Thymus (tissue), 11 donors: ENCODE results near the gene GDF11. TPM values are rescaled to one million over a fixed set of nuclear protein-coding genes. Genes with fewer than 3 reads are reported as not detected.

Source experiments
- DNase-seq, 9 donors: peaks; one replicate each; pipeline ENCODE4 v3.0.0-alpha.2; 2013; ENCODE audit warnings: low spot score in 9 of 9, low read depth in 6 of 9, missing footprints in 1 of 9
- H3K27ac ChIP-seq, 2 donors: one replicate each; pipeline ENCODE4 v1.5.1; 2013; ENCODE audit warnings: control low read depth in 1 of 2, low read depth in 1 of 2, low read length in 1 of 2, mild to moderate bottlenecking in 1 of 2, moderate library complexity in 1 of 2
- H3K27me3 ChIP-seq, 2 donors: one replicate each; pipeline ENCODE4 v1.5.1; 2013; ENCODE audit warnings: low read length in 1 of 2; ENCODE audit not compliant: control insufficient read depth in 2 of 2, insufficient read depth in 1 of 2
- H3K36me3 ChIP-seq, 2 donors: one replicate each; pipeline ENCODE4 v1.5.1; 2013; ENCODE audit warnings: low read length in 1 of 2, mild to moderate bottlenecking in 1 of 2, moderate library complexity in 1 of 2; ENCODE audit not compliant: control insufficient read depth in 2 of 2, insufficient read depth in 2 of 2
- H3K4me1 ChIP-seq, 2 donors: one replicate each; pipeline ENCODE4 v1.5.1; 2013; ENCODE audit warnings: low read length in 2 of 2; ENCODE audit not compliant: control insufficient read depth in 2 of 2, insufficient read depth in 2 of 2
- H3K4me3 ChIP-seq, 2 donors: one replicate each; pipeline ENCODE4 v1.5.1; 2013; ENCODE audit warnings: low read length in 2 of 2, control low read depth in 1 of 2, mild to moderate bottlenecking in 1 of 2
- H3K9me3 ChIP-seq, 2 donors: one replicate each; pipeline ENCODE4 v1.5.1; 2013; ENCODE audit warnings: low read length in 1 of 2, mild to moderate bottlenecking in 1 of 2; ENCODE audit not compliant: control insufficient read depth in 2 of 2, insufficient read depth in 1 of 2
- WGBS: extraction: QIAGEN DNeasy Blood & Tissue Kit; methylation state at CpG from one replicate; pipeline ENCODE4 v1.1.7; 2013; 5-methylcytosine and 5-hydroxymethylcytosine counted together
- polyA plus RNA-seq: library from polyadenylated mRNA; stranded (reverse); fragments of 200-250 nt; gene quantifications from one replicate; pipeline ENCODE4 v1.2.3, GENCODE V29; 2013
- total RNA-seq: library from RNA; stranded (reverse); fragments of 120-200 nt; gene quantifications from one replicate; pipeline ENCODE4 v1.2.4, GENCODE V29; 2013
- donor health status: healthy.

GDF11 gene
- total and polyA plus RNA-seq, 2 donors = 1.9 to 2.8 TPM

DNA sequence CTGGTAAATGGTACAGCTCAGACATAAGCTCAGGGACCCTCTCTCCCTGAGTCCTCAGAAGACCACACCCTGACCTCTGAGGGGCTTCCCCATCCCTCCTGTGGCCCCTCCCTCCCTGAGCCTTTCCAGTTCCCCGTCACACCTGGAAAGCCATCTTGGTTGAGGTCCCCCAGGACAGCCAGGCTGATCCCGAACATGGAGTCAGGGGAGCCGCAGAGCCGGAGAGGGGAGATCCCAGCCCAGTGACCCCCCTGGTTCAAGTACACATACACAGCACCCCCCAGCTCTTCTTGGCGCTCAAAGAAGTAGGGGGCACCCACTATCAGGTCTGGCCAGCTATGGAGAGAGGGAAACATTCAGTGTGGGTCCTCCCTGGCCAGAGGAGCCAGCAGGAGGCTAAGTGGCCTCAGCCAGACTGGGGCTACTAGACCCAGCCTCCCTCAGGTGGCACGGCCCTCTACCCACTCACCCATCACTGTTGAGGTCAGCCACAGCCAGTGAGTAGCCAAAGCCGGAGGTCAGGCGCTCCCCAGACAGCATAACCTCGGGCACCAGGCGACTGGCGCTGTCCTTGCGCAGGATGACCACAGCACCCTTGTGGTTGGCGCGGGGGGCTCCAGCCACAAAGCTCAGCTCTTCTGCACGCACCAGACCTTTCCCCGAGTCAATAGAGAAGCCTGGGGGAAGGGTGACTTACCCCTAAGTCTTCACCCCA, 44.5 kb upstream of the GDF11 start:
- Histone ChIP-seq H3K4me1 (no peaks in the 10 kb centered on the region), H3K9me3 (no peaks in the 10 kb centered on the region), H3K4me3 (no peak overlapping the region), H3K36me3 (no peaks in the 10 kb centered on the region), H3K27me3 (peaks cover 0 to 4% of the 10 kb centered on the region in 2 donors), H3K27ac (no peak overlapping the region)
- 96% methylated on average over 16 of the region's 16 CpGs for WGBS
- DNase-seq = no peak

DNA sequence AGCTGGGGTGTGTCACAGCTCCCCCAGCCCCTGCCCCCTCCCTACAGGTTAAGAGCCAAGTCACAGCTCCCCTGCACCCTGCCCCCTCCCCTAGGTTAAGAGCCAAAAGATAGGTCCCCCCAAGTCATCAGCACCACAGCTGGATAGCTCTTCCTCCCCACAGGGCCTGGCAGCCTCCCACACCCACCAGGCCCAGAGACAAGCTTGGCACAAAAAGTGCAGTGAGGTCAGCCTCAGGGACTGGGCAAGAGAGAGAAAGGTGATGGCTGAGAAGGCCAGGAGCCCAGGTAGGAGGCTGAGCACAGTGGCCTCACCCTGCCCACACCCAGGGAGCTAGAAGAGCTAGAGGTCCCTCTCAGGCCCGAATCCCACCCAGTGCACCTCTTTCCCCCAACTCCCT, 44.0 kb upstream of the GDF11 start:
- 100% methylated on average over 1 of the region's 1 CpG for WGBS
- no peak for DNase-seq

DNA sequence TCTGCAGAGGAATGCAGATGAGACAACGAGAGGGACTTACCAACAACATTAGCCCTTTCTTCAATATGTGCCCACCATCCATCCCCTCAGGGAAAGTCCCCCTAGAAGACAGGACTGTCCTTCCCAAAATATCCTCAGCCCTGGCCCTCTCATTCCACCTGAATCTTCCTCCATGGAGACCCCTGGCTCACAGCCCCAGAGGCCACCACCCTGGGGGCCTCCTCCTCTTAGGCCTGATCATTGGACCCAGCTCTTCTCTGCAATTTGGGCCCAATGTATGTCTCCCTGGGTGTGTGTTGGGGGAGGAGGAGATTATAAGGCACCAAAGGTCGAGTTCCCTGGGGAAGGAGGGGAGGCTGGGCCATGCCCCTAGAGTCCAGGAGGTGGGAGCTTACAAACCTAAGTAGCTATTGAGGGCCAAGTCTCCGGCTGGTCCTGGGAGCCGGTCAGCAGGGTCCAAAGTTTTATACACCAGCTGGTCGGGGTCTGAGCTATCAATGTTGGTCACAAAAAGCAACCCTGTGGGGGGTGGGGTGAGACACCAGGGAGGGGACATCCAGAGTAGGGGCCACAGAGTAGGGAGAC, 43.4 kb upstream of the GDF11 start:
- Histone ChIP-seq H3K9me3 (no peaks in the 10 kb centered on the region), H3K27ac (no peak overlapping the region), H3K27me3 (peaks cover 0 to 4% of the 10 kb centered on the region in 2 donors), H3K36me3 (no peaks in the 10 kb centered on the region), H3K4me3 (no peak overlapping the region), H3K4me1 (peaks cover 3 to 8% of the 10 kb centered on the region in 2 donors)
- no peak for DNase-seq
- WGBS = 91% methylated on average over 5 of the region's 5 CpGs

More for the DNA sequence above, 44.0 kb upstream of the GDF11 start:
- H3K4me1 ChIP-seq = peaks cover under 1 to 2% of the 10 kb centered on the region in 2 donors
- H3K9me3 ChIP-seq = no peaks in the 10 kb centered on the region
- H3K27ac ChIP-seq = no peak overlapping the region
- no peaks in the 10 kb centered on the region for H3K36me3 ChIP-seq
- peaks cover 0 to 4% of the 10 kb centered on the region in 2 donors for H3K27me3 ChIP-seq
- no peak overlapping the region for H3K4me3 ChIP-seq

DNA sequence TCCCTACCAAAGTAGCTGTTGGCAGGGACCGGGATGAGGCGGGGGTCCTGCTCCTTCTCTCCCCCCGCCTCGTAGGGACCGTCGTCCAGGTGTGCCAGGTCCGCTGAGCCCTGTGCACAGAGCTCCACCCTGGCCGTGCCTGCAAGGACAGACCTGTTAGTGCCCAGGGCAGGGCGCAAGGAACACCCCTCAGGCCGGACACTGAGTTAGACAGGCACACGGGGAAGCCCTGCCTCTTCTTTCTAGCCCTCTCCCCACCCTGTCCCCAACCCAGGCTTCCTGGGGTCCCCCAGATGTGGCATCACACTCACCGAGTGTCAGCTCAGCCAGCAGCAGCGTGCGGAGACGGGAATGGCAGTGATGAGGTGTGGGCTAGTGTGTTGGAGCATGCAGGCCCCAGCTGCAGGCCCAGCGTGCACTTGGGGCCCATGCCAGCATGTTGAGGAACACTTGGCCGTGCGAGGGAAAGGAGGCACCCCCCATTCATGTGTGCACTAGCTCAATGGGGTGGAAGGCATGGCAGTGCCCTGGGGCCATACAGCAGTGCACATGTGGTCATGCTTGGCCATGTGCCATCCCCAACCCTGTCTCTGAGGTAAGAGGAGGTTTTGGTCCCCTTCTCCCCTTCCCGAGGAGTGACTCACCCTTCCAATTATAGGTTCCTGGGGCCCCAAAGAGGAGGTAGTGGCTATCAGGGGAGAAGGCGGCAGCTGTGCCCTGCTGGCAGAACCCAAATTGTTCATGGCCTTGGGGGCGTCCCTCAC, 42.5 kb upstream of the GDF11 start:
- no peak overlapping the region for H3K27ac ChIP-seq
- WGBS = 93% methylated on average over 21 of the region's 21 CpGs
- no peak for DNase-seq
- H3K27me3 ChIP-seq = peaks cover 0 to 4% of the 10 kb centered on the region in 2 donors
- H3K4me3 ChIP-seq = no peak overlapping the region
- peaks cover 12 to 17% of the 10 kb centered on the region in 2 donors for H3K4me1 ChIP-seq
- H3K36me3 ChIP-seq = no peaks in the 10 kb centered on the region
- H3K9me3 ChIP-seq = no peaks in the 10 kb centered on the region

DNA sequence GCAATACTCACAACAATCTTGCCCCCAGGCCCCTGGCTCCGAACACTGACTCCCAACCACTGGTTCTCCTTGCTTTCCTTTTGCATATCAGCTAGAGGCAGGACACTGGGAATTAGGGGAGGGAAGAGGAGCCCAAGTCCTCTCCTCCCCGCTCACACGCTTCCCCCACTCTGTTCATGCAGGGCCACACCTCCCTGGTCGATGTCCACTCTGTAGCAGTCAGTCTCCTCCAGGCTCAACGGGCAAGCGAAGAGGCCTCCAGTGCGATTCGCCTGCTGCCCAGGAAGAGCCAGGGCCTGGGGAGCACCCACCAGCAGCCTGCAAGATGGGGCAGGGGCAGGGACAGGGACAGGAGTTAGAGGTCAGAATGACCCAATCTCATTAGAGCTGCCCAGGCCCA, 40.1 kb upstream of the GDF11 start:
- H3K9me3 ChIP-seq = no peaks in the 10 kb centered on the region
- H3K36me3 ChIP-seq = no peaks in the 10 kb centered on the region
- H3K4me1 ChIP-seq = peaks cover 19 to 30% of the 10 kb centered on the region in 2 donors
- WGBS = 98% methylated on average over 8 of the region's 8 CpGs
- no peak overlapping the region for H3K4me3 ChIP-seq
- DNase-seq = no peak
- no peak overlapping the region for H3K27ac ChIP-seq
- peaks cover 4 to 21% of the 10 kb centered on the region in 2 donors for H3K27me3 ChIP-seq

DNA sequence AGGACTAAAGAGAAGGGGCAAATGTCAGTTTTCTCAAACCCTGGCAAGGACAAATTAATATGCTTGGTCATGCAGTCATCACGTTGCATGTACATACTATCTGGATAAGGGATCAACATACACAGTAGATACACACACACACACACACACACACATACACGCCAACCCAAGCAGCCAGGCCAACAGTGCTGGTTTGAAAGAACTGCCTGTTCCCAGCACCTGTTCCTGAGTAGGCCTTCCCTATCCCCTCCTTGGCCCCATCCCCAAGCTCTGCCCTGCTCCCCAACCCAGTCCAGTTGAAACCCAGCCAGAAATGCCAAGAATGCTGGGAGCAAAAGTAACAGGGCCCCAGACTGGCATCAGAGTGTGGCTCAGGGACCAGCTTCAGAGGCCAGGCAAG, 39.6 kb upstream of the GDF11 start:
- 82% methylated on average over 2 of the region's 2 CpGs for WGBS
- peaks cover 20 to 34% of the 10 kb centered on the region in 2 donors for H3K4me1 ChIP-seq
- H3K27ac ChIP-seq = no peak overlapping the region
- H3K9me3 ChIP-seq = no peaks in the 10 kb centered on the region
- no peak overlapping the region for H3K4me3 ChIP-seq
- no peak for DNase-seq
- peaks cover 7 to 25% of the 10 kb centered on the region in 2 donors for H3K27me3 ChIP-seq
- H3K36me3 ChIP-seq = no peaks in the 10 kb centered on the region

- no peak overlapping the region for H3K4me3 ChIP-seq
These were observed 38.8 kb upstream of the GDF11 start for GRCh38 chr12:55703901-55704761.

DNA sequence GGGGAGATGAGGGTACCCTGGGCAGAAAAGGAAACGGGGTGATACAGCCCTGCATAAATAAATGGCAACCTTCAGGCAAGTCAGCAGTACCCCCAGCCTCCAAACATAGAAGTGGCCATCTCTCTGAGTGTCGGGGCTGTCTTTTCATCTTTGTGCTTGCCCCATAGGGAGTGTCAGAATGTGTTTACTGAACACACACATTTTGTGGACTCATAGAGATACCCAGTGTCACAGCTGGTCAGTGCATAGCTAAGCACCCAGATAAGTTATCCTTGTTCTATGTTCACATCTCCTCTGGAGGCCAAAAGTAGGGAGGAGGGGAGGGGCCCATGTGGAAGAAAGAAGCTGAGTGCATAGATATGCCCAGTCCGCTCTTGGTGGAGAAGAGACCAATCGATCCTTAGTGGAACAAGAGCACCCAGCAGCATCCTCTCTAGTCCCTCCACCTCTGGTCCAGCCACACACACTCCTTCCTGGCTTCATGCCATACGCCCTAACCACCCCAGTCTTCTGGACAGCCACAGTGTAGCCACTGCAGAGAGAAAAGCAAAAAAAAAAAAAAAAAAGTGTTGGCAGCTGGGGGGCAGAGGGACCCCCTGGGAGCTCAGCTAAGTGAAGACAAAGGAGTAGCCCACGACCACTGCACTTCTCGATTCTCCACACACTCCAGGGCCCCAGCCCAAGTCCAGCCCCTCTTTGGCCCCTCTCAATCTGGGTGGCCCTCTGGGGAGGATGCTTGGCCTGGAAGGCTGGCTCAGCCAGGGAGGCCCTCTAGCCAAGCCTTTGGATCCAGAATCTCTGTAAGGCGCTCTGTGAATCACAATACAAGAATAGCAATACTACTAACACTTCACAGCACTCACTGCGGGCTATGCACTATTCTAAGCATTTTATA, 37.9 kb upstream of the GDF11 start:
- H3K27me3 ChIP-seq = peaks cover 21 to 43% of the 10 kb centered on the region in 2 donors

More at GRCh38 chr12:55703901-55704761, 38.8 kb upstream of the GDF11 start:
- Histone ChIP-seq H3K9me3 (no peaks in the 10 kb centered on the region), H3K27me3 (peaks cover 14 to 34% of the 10 kb centered on the region in 2 donors), H3K27ac (no peak overlapping the region), H3K4me1 (peaks cover 24 to 40% of the 10 kb centered on the region in 2 donors), H3K36me3 (no peaks in the 10 kb centered on the region)
- WGBS = 85% methylated on average over 6 of the region's 6 CpGs
- no peak for DNase-seq

More for the DNA sequence above, 37.9 kb upstream of the GDF11 start:
- 94% methylated on average over 9 of the region's 9 CpGs for WGBS
- Histone ChIP-seq H3K9me3 (no peaks in the 10 kb centered on the region), H3K36me3 (no peaks in the 10 kb centered on the region), H3K4me3 (no peak overlapping the region), H3K27ac (peak overlapping the region in 1 of 2 donors; percentile 33), H3K4me1 (peaks cover 24 to 40% of the 10 kb centered on the region in 2 donors)
- no peak for DNase-seq
